Hepatocyte (in vitro differentiated cells): ENCODE results near the gene DERL3. TPM values are rescaled to one million over a fixed set of nuclear protein-coding genes. Genes with fewer than 3 reads are reported as not detected.

Experiments
- DNase-seq: peaks from one replicate; pipeline ENCODE4 v3.0.0-alpha.2; 2016; ENCODE audit warnings: low spot score
- H2AFZ ChIP-seq: fragments of 200-600 bp; sonication (generic); 2 replicates; pipeline ENCODE4 v1.6.0; 2016; ENCODE audit warnings: antibody characterized with exemption, mild to moderate bottlenecking
- H3K27ac ChIP-seq: fragments of 200-600 bp; sonication (generic); 2 replicates; pipeline ENCODE4 v1.5.1; 2016; ENCODE audit warnings: mild to moderate bottlenecking
- H3K27me3 ChIP-seq: fragments of 200-600 bp; sonication (generic); 2 replicates; pipeline ENCODE4 v1.6.1; 2016
- H3K36me3 ChIP-seq: fragments of 200-600 bp; sonication (generic); replicated peaks from 2 replicates; pipeline ENCODE4 v1.5.1; 2016; ENCODE audit warnings: low read depth; ENCODE audit not compliant: insufficient read depth
- H3K4me1 ChIP-seq: fragments of 200-600 bp; sonication (generic); 2 replicates; pipeline ENCODE4 v1.5.1; 2016; ENCODE audit warnings: mild to moderate bottlenecking, moderate library complexity; ENCODE audit not compliant: insufficient read depth
- H3K4me2 ChIP-seq: fragments of 200-600 bp; sonication (generic); 2 replicates; pipeline ENCODE4 v1.6.0; 2016
- H3K4me3 ChIP-seq: fragments of 200-600 bp; sonication (generic); 2 replicates; pipeline ENCODE4 v1.5.1; 2016; ENCODE audit warnings: mild to moderate bottlenecking
- H3K79me2 ChIP-seq: fragments of 200-600 bp; sonication (generic); 2 replicates; pipeline ENCODE4 v1.6.0; 2017; ENCODE audit warnings: mild to moderate bottlenecking
- H3K9me2 ChIP-seq: fragments of 200-600 bp; sonication (generic); replicated peaks from 2 replicates; pipeline ENCODE4 v1.6.0; 2017; ENCODE audit warnings: mild to moderate bottlenecking; ENCODE audit not compliant: insufficient read depth
- H3K9me3 ChIP-seq: fragments of 200-600 bp; sonication (generic); 2 replicates; pipeline ENCODE4 v1.5.1; 2016; ENCODE audit warnings: low read depth, mild to moderate bottlenecking
- H4K20me1 ChIP-seq: fragments of 200-600 bp; sonication (generic); 2 replicates; pipeline ENCODE4 v1.6.0; 2016; ENCODE audit warnings: mild to moderate bottlenecking; ENCODE audit not compliant: insufficient read depth, poor library complexity, severe bottlenecking
- CTCF ChIP-seq: fragments of 200-600 bp; sonication (generic); IDR thresholded peaks from 2 replicates; pipeline ENCODE4 v1.5.1; 2016; ENCODE audit warnings: antibody characterized with exemption, mild to moderate bottlenecking; ENCODE audit not compliant: poor library complexity
- EZH2 ChIP-seq: fragments of 200-600 bp; sonication (generic); IDR thresholded peaks from 2 replicates; pipeline ENCODE4 v1.6.1; 2016; ENCODE audit warnings: antibody characterized with exemption, mild to moderate bottlenecking, borderline replicate concordance
- EZH2phosphoT487 ChIP-seq: fragments of 200-600 bp; sonication (generic); IDR thresholded peaks from one replicate; pipeline ENCODE4 v1.6.1; 2018; ENCODE audit warnings: antibody characterized with exemption, mild to moderate bottlenecking, low read depth, moderate library complexity; ENCODE audit not compliant: unreplicated experiment, severe bottlenecking
- WGBS: methylation state at CpG from one replicate; pipeline ENCODE4 v1.1.6; 2016; ENCODE audit warnings: low lambda C conversion rate; ENCODE audit errors: missing lambda C conversion rate; 5-methylcytosine and 5-hydroxymethylcytosine counted together
- polyA plus RNA-seq: library from polyadenylated mRNA; unstranded; fragments of >200 nt; fragmentation: Nextera tagmentation; extraction: Ambion mirVana; gene quantifications from 2 replicates; pipeline ENCODE4 v1.2.1, GENCODE V29; 2016
- total RNA-seq: library from RNA; depleted of rRNA; stranded (reverse); fragments of >200 nt; gene quantifications from 2 replicates; pipeline ENCODE4 v1.2.3, GENCODE V29; 2014

DERL3 gene
- total and polyA plus RNA-seq, 2 experiments from 2014 or later: 1.6 to 6.1 TPM

GRCh38 chr22:23845265-23846080 is 6.7 kb upstream of the DERL3 start:
- H3K4me1 ChIP-seq: peaks cover 34% of the 10 kb centered on the region
- no peak for DNase-seq
- TF ChIP-seq EZH2phosphoT487 (no peak), CTCF (no peak), EZH2 (no peak)
- no peaks in the 10 kb centered on the region for H3K36me3 ChIP-seq
- no peaks in the 10 kb centered on the region for H3K27me3 ChIP-seq
- 79% methylated on average over 9 of the region's 9 CpGs for WGBS
- no peak overlapping the region for H2AFZ ChIP-seq
- H3K27ac ChIP-seq: peak overlapping the region; percentile 76
- H3K9me2 ChIP-seq: no peaks in the 10 kb centered on the region
- no peak overlapping the region for H3K4me2 ChIP-seq
- H3K9me3 ChIP-seq: no peaks in the 10 kb centered on the region
- H4K20me1 ChIP-seq: no peaks in the 10 kb centered on the region
- H3K79me2 ChIP-seq: no peaks in the 10 kb centered on the region
- H3K4me3 ChIP-seq: no peak overlapping the region

- no peak overlapping the region for H2AFZ ChIP-seq
Measured at GRCh38 chr22:23844739-23845202, 6.0 kb upstream of the DERL3 start.

GRCh38 chr22:23842599-23842998 is 3.8 kb upstream of the DERL3 start:
- H3K9me3 ChIP-seq: no peaks in the 10 kb centered on the region
- no peak overlapping the region for H2AFZ ChIP-seq
- H3K4me2 ChIP-seq: no peak overlapping the region
- no peaks in the 10 kb centered on the region for H3K27me3 ChIP-seq
- 84% methylated on average over 4 of the region's 4 CpGs for WGBS
- no peak for TF ChIP-seq EZH2phosphoT487
- TF ChIP-seq EZH2: no peak
- no peak for TF ChIP-seq CTCF
- no peaks in the 10 kb centered on the region for H3K79me2 ChIP-seq
- no peak overlapping the region for H3K4me3 ChIP-seq
- peak overlapping the region; percentile 60 for H3K27ac ChIP-seq
- no peaks in the 10 kb centered on the region for H3K36me3 ChIP-seq
- peaks cover 30% of the 10 kb centered on the region for H3K4me1 ChIP-seq
- DNase-seq: no peak
- H3K9me2 ChIP-seq: no peaks in the 10 kb centered on the region
- no peaks in the 10 kb centered on the region for H4K20me1 ChIP-seq

More at GRCh38 chr22:23844739-23845202, 6.0 kb upstream of the DERL3 start:
- no peak overlapping the region for H3K27ac ChIP-seq
- no peaks in the 10 kb centered on the region for H3K79me2 ChIP-seq
- no peaks in the 10 kb centered on the region for H4K20me1 ChIP-seq
- H3K36me3 ChIP-seq: no peaks in the 10 kb centered on the region
- H3K4me2 ChIP-seq: no peak overlapping the region
- 81% methylated on average over 8 of the region's 8 CpGs for WGBS
- no peaks in the 10 kb centered on the region for H3K9me2 ChIP-seq
- peaks cover 33% of the 10 kb centered on the region for H3K4me1 ChIP-seq
- no peaks in the 10 kb centered on the region for H3K9me3 ChIP-seq
- no peak for DNase-seq
- H3K4me3 ChIP-seq: no peak overlapping the region
- H3K27me3 ChIP-seq: no peaks in the 10 kb centered on the region
- TF ChIP-seq CTCF (no peak), EZH2 (no peak), EZH2phosphoT487 (no peak)
